Adipocyte (in vitro differentiated cells): Measurements from ENCODE around the gene ERG.
A peak's percentile ranks its signal among the peaks of the same experiment; 100 is the strongest.

Source experiments
- DNase-seq: peaks from one replicate; pipeline ENCODE4 v3.0.0-alpha.2; 2015; ENCODE audit warnings: low read depth
- H3K27me3 ChIP-seq: replicated peaks from 2 replicates; pipeline ENCODE4 v1.7.0; 2013; ENCODE audit warnings: mild to moderate bottlenecking, low read length, moderate library complexity; ENCODE audit not compliant: control insufficient read depth, insufficient read depth
- H3K36me3 ChIP-seq: 2 replicates; pipeline ENCODE4 v1.7.0; 2013; ENCODE audit warnings: low read length, mild to moderate bottlenecking, moderate library complexity; ENCODE audit not compliant: control insufficient read depth, insufficient read depth, severe bottlenecking
- H3K4me1 ChIP-seq: 2 replicates; pipeline ENCODE4 v1.7.0; 2013; ENCODE audit warnings: mild to moderate bottlenecking, low read length, moderate library complexity; ENCODE audit not compliant: control insufficient read depth, insufficient read depth
- H3K4me3 ChIP-seq: 2 replicates; pipeline ENCODE4 v1.7.0; 2013; ENCODE audit warnings: mild to moderate bottlenecking, low read length, moderate library complexity
- H3K9ac ChIP-seq: 2 replicates; pipeline ENCODE4 v1.7.0; 2013; ENCODE audit warnings: mild to moderate bottlenecking, low read length, moderate library complexity
- H3K9me3 ChIP-seq: 2 replicates; pipeline ENCODE4 v1.7.0; 2013; ENCODE audit warnings: mild to moderate bottlenecking, low read length, moderate library complexity; ENCODE audit not compliant: control insufficient read depth

The ERG gene

GRCh38 chr21:38498057-38498833, at the start of gene ERG:
TSS of gene ERG (minus strand) at chr21:38498477. CDS start at chr21:38498380, 97 bp downstream.
- DNase-seq: no peak
- H3K9ac ChIP-seq: no peak within 1 kb of the TSS
- no peak within 1 kb of the TSS for H3K4me3 ChIP-seq

GRCh38 chr21:38544661-38545060, 46.4 kb upstream of the ERG start:
- H3K36me3 ChIP-seq: no peaks in the 10 kb centered on the region
- no peaks in the 10 kb centered on the region for H3K27me3 ChIP-seq
- H3K4me1 ChIP-seq: no peaks in the 10 kb centered on the region
- H3K9ac ChIP-seq: no peak overlapping the region
- H3K4me3 ChIP-seq: no peak overlapping the region
- H3K9me3 ChIP-seq: no peaks in the 10 kb centered on the region
- no peak for DNase-seq

More at GRCh38 chr21:38498057-38498833, at the start of gene ERG:
- Histone ChIP-seq H3K4me1 (peaks cover 3% of the 10 kb centered on the region), H3K27me3 (no peaks in the 10 kb centered on the region), H3K9me3 (no peaks in the 10 kb centered on the region), H3K36me3 (no peaks in the 10 kb centered on the region)

- Histone ChIP-seq H3K36me3 (no peaks in the 10 kb centered on the region), H3K4me3 (no peak overlapping the region), H3K4me1 (no peaks in the 10 kb centered on the region), H3K9ac (no peak overlapping the region), H3K9me3 (no peaks in the 10 kb centered on the region), H3K27me3 (no peaks in the 10 kb centered on the region)
- no peak for DNase-seq
These were observed 44.0 kb upstream of the ERG start for GRCh38 chr21:38542263-38542662.

GRCh38 chr21:38538353-38538752, 40.1 kb upstream of the ERG start:
- Histone ChIP-seq H3K36me3 (no peaks in the 10 kb centered on the region), H3K27me3 (peaks cover 4% of the 10 kb centered on the region), H3K4me1 (peaks cover 8% of the 10 kb centered on the region), H3K9ac (no peak overlapping the region), H3K4me3 (no peak overlapping the region), H3K9me3 (no peaks in the 10 kb centered on the region)
- no peak for DNase-seq

GRCh38 chr21:38534591-38534990, 36.3 kb upstream of the ERG start:
- Histone ChIP-seq H3K9ac (no peak overlapping the region), H3K27me3 (peaks cover 4% of the 10 kb centered on the region), H3K4me1 (peaks cover 19% of the 10 kb centered on the region), H3K4me3 (no peak overlapping the region), H3K9me3 (no peaks in the 10 kb centered on the region), H3K36me3 (no peaks in the 10 kb centered on the region)
- DNase-seq: no peak

- Histone ChIP-seq H3K36me3 (no peaks in the 10 kb centered on the region), H3K4me3 (no peak overlapping the region), H3K4me1 (peaks cover 19% of the 10 kb centered on the region), H3K9me3 (no peaks in the 10 kb centered on the region), H3K27me3 (peaks cover 4% of the 10 kb centered on the region), H3K9ac (no peak overlapping the region)
- peak; percentile 3 for DNase-seq
These were observed 35.6 kb upstream of the ERG start for GRCh38 chr21:38533887-38534286.

GRCh38 chr21:38531591-38531990, 33.3 kb upstream of the ERG start:
- H3K9me3 ChIP-seq: no peaks in the 10 kb centered on the region
- H3K4me1 ChIP-seq: peaks cover 14% of the 10 kb centered on the region
- peak overlapping the region; percentile 62 for H3K4me3 ChIP-seq
- peak; percentile 79 for DNase-seq
- H3K9ac ChIP-seq: no peak overlapping the region
- no peaks in the 10 kb centered on the region for H3K36me3 ChIP-seq
- H3K27me3 ChIP-seq: peaks cover 10% of the 10 kb centered on the region

GRCh38 chr21:38531039-38531541, 32.8 kb upstream of the ERG start:
- H3K4me3 ChIP-seq: peak overlapping the region; percentile 62
- H3K9me3 ChIP-seq: no peaks in the 10 kb centered on the region
- peaks cover 10% of the 10 kb centered on the region for H3K27me3 ChIP-seq
- no peaks in the 10 kb centered on the region for H3K36me3 ChIP-seq
- no peak overlapping the region for H3K9ac ChIP-seq
- DNase-seq: peak; percentile 4
- peaks cover 10% of the 10 kb centered on the region for H3K4me1 ChIP-seq

GRCh38 chr21:38527737-38528136, 29.5 kb upstream of the ERG start:
- peaks cover 18% of the 10 kb centered on the region for H3K4me1 ChIP-seq
- no peaks in the 10 kb centered on the region for H3K9me3 ChIP-seq
- DNase-seq: no peak
- peaks cover 17% of the 10 kb centered on the region for H3K27me3 ChIP-seq
- no peaks in the 10 kb centered on the region for H3K36me3 ChIP-seq
- H3K4me3 ChIP-seq: no peak overlapping the region
- no peak overlapping the region for H3K9ac ChIP-seq

GRCh38 chr21:38525454-38525853, 27.2 kb upstream of the ERG start:
- Histone ChIP-seq H3K36me3 (no peaks in the 10 kb centered on the region), H3K4me1 (peaks cover 14% of the 10 kb centered on the region), H3K4me3 (no peak overlapping the region), H3K9me3 (no peaks in the 10 kb centered on the region), H3K27me3 (peaks cover 18% of the 10 kb centered on the region), H3K9ac (no peak overlapping the region)
- no peak for DNase-seq

- no peak for DNase-seq
- Histone ChIP-seq H3K4me3 (no peak overlapping the region), H3K36me3 (no peaks in the 10 kb centered on the region), H3K27me3 (peaks cover 22% of the 10 kb centered on the region), H3K9ac (no peak overlapping the region), H3K4me1 (peaks cover 14% of the 10 kb centered on the region), H3K9me3 (no peaks in the 10 kb centered on the region)
These were observed 26.2 kb upstream of the ERG start for GRCh38 chr21:38524168-38525153.
